ENCODE data around the gene NKD1.

NKD1 gene

GRCh38 chr16:50583211-50583610, 35.0 kb downstream of the NKD1 start:
- in situ Hi-C loops (cut with HindIII; ENCODE audit: low sequenced_read_pairs) = no loop called here
- TF ChIP-seq CTCF (IDR thresholded peaks at IDR 0.05; ENCODE audit: low read depth, low read length, missing control alignments) = no peak
- no peak overlapping the region for H3K4me3 ChIP-seq (ENCODE audit: low read depth, low read length)
- DNase-seq (ENCODE audit: low read depth) = no peak

- DNase-seq (ENCODE audit: low read depth) = no peak
- no peak for TF ChIP-seq CTCF (IDR thresholded peaks at IDR 0.05; ENCODE audit: low read depth, low read length, missing control alignments)
- H3K4me3 ChIP-seq (ENCODE audit: low read depth, low read length) = no peak overlapping the region
- in situ Hi-C loops (cut with HindIII; ENCODE audit: low sequenced_read_pairs) = no loop called here
Measured at GRCh38 chr16:50584033-50584722, 36.0 kb downstream of the NKD1 start.

- no peak for DNase-seq (ENCODE audit: low read depth)
- no peak for TF ChIP-seq CTCF (IDR thresholded peaks at IDR 0.05; ENCODE audit: low read depth, low read length, missing control alignments)
- in situ Hi-C loops (cut with HindIII; ENCODE audit: low sequenced_read_pairs) = no loop called here
- no peak overlapping the region for H3K4me3 ChIP-seq (ENCODE audit: low read depth, low read length)
Measured at GRCh38 chr16:50585331-50585776, 37.2 kb downstream of the NKD1 start.

- in situ Hi-C loops (cut with HindIII; ENCODE audit: low sequenced_read_pairs) = no loop called here
- no peak for DNase-seq (ENCODE audit: low read depth)
- no peak overlapping the region for H3K4me3 ChIP-seq (ENCODE audit: low read depth, low read length)
- no peak for TF ChIP-seq CTCF (IDR thresholded peaks at IDR 0.05; ENCODE audit: low read depth, low read length, missing control alignments)
Measured at GRCh38 chr16:50587543-50587942, 39.3 kb downstream of the NKD1 start.

- TF ChIP-seq CTCF (IDR thresholded peaks at IDR 0.05; ENCODE audit: low read depth, low read length, missing control alignments) = no peak
- no peak for DNase-seq (ENCODE audit: low read depth)
- no peak overlapping the region for H3K4me3 ChIP-seq (ENCODE audit: low read depth, low read length)
- in situ Hi-C loops (cut with HindIII; ENCODE audit: low sequenced_read_pairs) = no loop called here
Measured at GRCh38 chr16:50588276-50588675, 40.1 kb downstream of the NKD1 start.

- in situ Hi-C loops (cut with HindIII; ENCODE audit: low sequenced_read_pairs) = no loop called here
- no peak overlapping the region for H3K4me3 ChIP-seq (ENCODE audit: low read depth, low read length)
- no peak for TF ChIP-seq CTCF (IDR thresholded peaks at IDR 0.05; ENCODE audit: low read depth, low read length, missing control alignments)
- no peak for DNase-seq (ENCODE audit: low read depth)
Measured at GRCh38 chr16:50591209-50591608, 43.0 kb downstream of the NKD1 start.

Measured in astrocyte of the cerebellum (primary cell).